ENCODE results near the gene C16orf54. TPM values are rescaled to one million over a fixed set of nuclear protein-coding genes. Genes with fewer than 3 reads are reported as not detected.
"Not testable (repeated sequence)": the region's sequence is repeated elsewhere in the genome, so short reads cannot be mapped to it uniquely, and the experiment has no call there.

Gene C16orf54
- total RNA-seq, 1 experiment from 2014 or later = not detected

DNA sequence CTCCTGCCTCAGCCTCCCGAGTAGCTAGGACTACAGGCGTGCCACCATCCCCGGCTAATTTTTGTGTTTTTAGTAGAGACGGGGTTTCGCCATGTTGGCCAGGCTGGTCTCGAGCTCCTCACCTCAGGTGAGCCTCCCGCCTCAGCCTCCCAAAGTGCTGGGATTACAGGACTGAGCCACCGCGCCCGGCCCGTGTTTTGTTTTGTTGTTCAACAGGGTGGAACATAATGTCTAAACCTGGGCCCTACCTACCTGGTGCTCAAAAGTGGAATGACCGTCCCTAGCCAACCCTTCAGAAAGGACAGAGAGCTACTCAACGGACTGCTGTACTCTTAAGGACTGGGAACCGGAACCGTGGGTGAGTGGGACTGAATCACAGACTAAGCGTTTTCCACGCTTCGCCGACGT lies 44.0 kb upstream of the C16orf54 start:
- peak overlapping the region; percentile 71 for H3K9ac ChIP-seq (ENCODE audit: extremely low read depth, insufficient read length, low read length)
- peaks cover 27 to 32% of the 10 kb centered on the region in 2 experiments for H3K4me1 Mint-ChIP-seq

DNA sequence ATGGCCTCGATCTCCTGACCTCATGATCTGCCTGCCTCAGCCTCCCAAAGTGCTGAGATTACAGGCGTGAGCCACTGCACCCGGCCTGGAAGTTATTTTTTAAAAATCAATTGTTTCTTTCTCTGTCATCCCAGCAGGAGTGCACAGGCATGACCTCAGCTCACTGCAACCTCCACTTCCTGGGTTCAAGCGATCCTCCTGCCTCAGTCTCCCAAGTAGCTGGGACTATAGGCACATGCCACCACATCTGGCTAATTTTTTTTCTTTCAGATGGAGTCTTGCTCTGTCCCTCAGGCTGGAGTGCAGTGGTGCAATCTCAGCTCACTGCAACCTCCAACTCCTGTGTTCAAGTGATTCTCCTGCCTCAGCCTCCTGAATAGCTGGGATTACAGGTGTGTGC lies 41.4 kb upstream of the C16orf54 start:
- not testable (repeated sequence) for H3K56ac ChIP-seq (ENCODE audit: insufficient read length, low read depth, low read length); H4K8ac ChIP-seq (replicated peaks; ENCODE audit: insufficient read length, low read depth, low read length); H2BK15ac ChIP-seq (ENCODE audit: low read depth, low read length); H3K9ac ChIP-seq (ENCODE audit: extremely low read depth, insufficient read length, low read length); H2AFZ ChIP-seq (ENCODE audit: low read length); H3K79me1 ChIP-seq (ENCODE audit: insufficient read depth, low read depth, low read length, poor library complexity, severe bottlenecking); H2BK20ac ChIP-seq (ENCODE audit: low read depth, low read length, poor library complexity, severe bottlenecking); H4K20me1 ChIP-seq (ENCODE audit: control insufficient read depth, insufficient read depth, insufficient read length); H4K5ac ChIP-seq (ENCODE audit: insufficient read length, low read depth, low read length); H2BK12ac ChIP-seq (ENCODE audit: insufficient read length, low read depth, low read length); H4K91ac ChIP-seq (ENCODE audit: insufficient read length, low read depth, low read length); H2BK5ac ChIP-seq (ENCODE audit: insufficient read length, low read length); H3K18ac ChIP-seq (ENCODE audit: insufficient read length, low read depth, low read length); H3K14ac ChIP-seq (ENCODE audit: insufficient read depth, low read length); H3K27ac ChIP-seq (ENCODE audit: insufficient read length, low read depth, low read length); H3K4ac ChIP-seq (ENCODE audit: low read depth, low read length); H3K27ac Mint-ChIP-seq; H3K23me2 ChIP-seq (ENCODE audit: insufficient read length, low read depth, low read length, poor library complexity, severe bottlenecking); H3K27me3 ChIP-seq (ENCODE audit: insufficient read depth, low read length); H2AK5ac ChIP-seq (ENCODE audit: insufficient read length, low read length); H3K9me3 ChIP-seq (ENCODE audit: control insufficient read depth, low read depth, low read length); H3K23ac ChIP-seq (ENCODE audit: insufficient read length, low read depth, low read length); H3K4me3 Mint-ChIP-seq; H2BK120ac ChIP-seq (ENCODE audit: low read depth, low read length, poor library complexity, severe bottlenecking); H3K4me1 ChIP-seq (ENCODE audit: insufficient read depth, low read length); DNase-seq; H3K9me3 Mint-ChIP-seq; H3K4me2 ChIP-seq (ENCODE audit: insufficient read depth, insufficient read length, low read length); H3T11ph ChIP-seq (ENCODE audit: low read length)
- peaks cover 4 to 11% (median 6%) of the 10 kb centered on the region in 3 experiments; a peak in 5 of 7 replicates for H3K36me3 Mint-ChIP-seq (ENCODE audit: insufficient read depth in 1 of 3, low read depth in 3 of 3)
- H3K4me1 Mint-ChIP-seq = peaks cover 32 to 33% of the 10 kb centered on the region in 2 experiments
- no CpG with 5 or more reads among the region's 4 CpGs for WGBS (ENCODE audit: extremely low coverage, insufficient read length, low lambda C conversion rate)
- peaks cover 20% of the 10 kb centered on the region for H3K27me3 Mint-ChIP-seq (ENCODE audit: low read depth)
- H3K79me2 ChIP-seq (ENCODE audit: insufficient read depth, low read length) = peaks cover 13% of the 10 kb centered on the region

More for the DNA sequence above, 44.0 kb upstream of the C16orf54 start:
- no peak overlapping the region for H3K4ac ChIP-seq (ENCODE audit: low read depth, low read length)
- peaks cover 12% of the 10 kb centered on the region for H3K27me3 Mint-ChIP-seq (ENCODE audit: low read depth)
- H3K23me2 ChIP-seq (ENCODE audit: insufficient read length, low read depth, low read length, poor library complexity, severe bottlenecking) = peaks cover 5% of the 10 kb centered on the region
- peak overlapping the region; percentile 30 for H4K5ac ChIP-seq (ENCODE audit: insufficient read length, low read depth, low read length)
- no peaks in the 10 kb centered on the region; the same call in 1 of the 2 replicates for H3K4me1 ChIP-seq (ENCODE audit: insufficient read depth, low read length)
- no peak overlapping the region for H2BK12ac ChIP-seq (ENCODE audit: insufficient read length, low read depth, low read length)
- H3K14ac ChIP-seq (ENCODE audit: insufficient read depth, low read length) = peak overlapping the region; percentile 81
- H3K27ac Mint-ChIP-seq = peak overlapping the region; percentile 95 to 98 (median 96); a peak in 6 of 7 replicates
- no peak overlapping the region for H2BK5ac ChIP-seq (ENCODE audit: insufficient read length, low read length)
- H3K56ac ChIP-seq (ENCODE audit: insufficient read length, low read depth, low read length) = no peak overlapping the region
- H3K9me3 Mint-ChIP-seq = no peaks in the 10 kb centered on the region
- H3K4me2 ChIP-seq (ENCODE audit: insufficient read depth, insufficient read length, low read length) = peak overlapping the region; percentile 71
- no peaks in the 10 kb centered on the region for H3K27me3 ChIP-seq (ENCODE audit: insufficient read depth, low read length)
- no peak overlapping the region for H2BK15ac ChIP-seq (ENCODE audit: low read depth, low read length)
- H3K4me3 Mint-ChIP-seq = peak overlapping the region; percentile 97 to 98
- peaks cover 12 to 31% (median 22%) of the 10 kb centered on the region in 3 experiments for H3K36me3 Mint-ChIP-seq (ENCODE audit: insufficient read depth in 1 of 3, low read depth in 3 of 3)
- no peak overlapping the region for H2AK5ac ChIP-seq (ENCODE audit: insufficient read length, low read length)
- no peak overlapping the region for H3K27ac ChIP-seq (ENCODE audit: insufficient read length, low read depth, low read length)
- peaks cover 3% of the 10 kb centered on the region for H3K79me1 ChIP-seq (ENCODE audit: insufficient read depth, low read depth, low read length, poor library complexity, severe bottlenecking)
- no peak overlapping the region for H2BK120ac ChIP-seq (ENCODE audit: low read depth, low read length, poor library complexity, severe bottlenecking)
- no peak overlapping the region for H4K91ac ChIP-seq (ENCODE audit: insufficient read length, low read depth, low read length)
- H3T11ph ChIP-seq (ENCODE audit: low read length) = no peak overlapping the region
- no peak for DNase-seq
- H4K20me1 ChIP-seq (ENCODE audit: control insufficient read depth, insufficient read depth, insufficient read length) = no peaks in the 10 kb centered on the region
- H4K8ac ChIP-seq (replicated peaks; ENCODE audit: insufficient read length, low read depth, low read length) = no peak overlapping the region
- H3K9me3 ChIP-seq (ENCODE audit: control insufficient read depth, low read depth, low read length) = no peaks in the 10 kb centered on the region
- H2BK20ac ChIP-seq (ENCODE audit: low read depth, low read length, poor library complexity, severe bottlenecking) = no peak overlapping the region
- peaks cover 31% of the 10 kb centered on the region for H3K79me2 ChIP-seq (ENCODE audit: insufficient read depth, low read length)
- no peak overlapping the region for H2AFZ ChIP-seq (ENCODE audit: low read length)
- TF ChIP-seq, protein P1, sequence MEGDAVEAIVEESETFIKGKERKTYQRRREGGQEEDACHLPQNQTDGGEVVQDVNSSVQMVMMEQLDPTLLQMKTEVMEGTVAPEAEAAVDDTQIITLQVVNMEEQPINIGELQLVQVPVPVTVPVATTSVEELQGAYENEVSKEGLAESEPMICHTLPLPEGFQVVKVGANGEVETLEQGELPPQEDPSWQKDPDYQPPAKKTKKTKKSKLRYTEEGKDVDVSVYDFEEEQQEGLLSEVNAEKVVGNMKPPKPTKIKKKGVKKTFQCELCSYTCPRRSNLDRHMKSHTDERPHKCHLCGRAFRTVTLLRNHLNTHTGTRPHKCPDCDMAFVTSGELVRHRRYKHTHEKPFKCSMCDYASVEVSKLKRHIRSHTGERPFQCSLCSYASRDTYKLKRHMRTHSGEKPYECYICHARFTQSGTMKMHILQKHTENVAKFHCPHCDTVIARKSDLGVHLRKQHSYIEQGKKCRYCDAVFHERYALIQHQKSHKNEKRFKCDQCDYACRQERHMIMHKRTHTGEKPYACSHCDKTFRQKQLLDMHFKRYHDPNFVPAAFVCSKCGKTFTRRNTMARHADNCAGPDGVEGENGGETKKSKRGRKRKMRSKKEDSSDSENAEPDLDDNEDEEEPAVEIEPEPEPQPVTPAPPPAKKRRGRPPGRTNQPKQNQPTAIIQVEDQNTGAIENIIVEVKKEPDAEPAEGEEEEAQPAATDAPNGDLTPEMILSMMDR (conservative IDR thresholded peaks at IDR 0.05) = no peak
- WGBS (ENCODE audit: extremely low coverage, insufficient read length, low lambda C conversion rate) = no CpG with 5 or more reads among the region's 20 CpGs
- H3K23ac ChIP-seq (ENCODE audit: insufficient read length, low read depth, low read length) = no peak overlapping the region
- peak overlapping the region; percentile 37 for H3K18ac ChIP-seq (ENCODE audit: insufficient read length, low read depth, low read length)

Data from H9 (cell line).